T-helper 17 cell (primary cell): ENCODE results near the gene PTGES. TPM values are rescaled to one million over a fixed set of nuclear protein-coding genes. Genes with fewer than 3 reads are reported as not detected.
"Not testable (repeated sequence)": the region's sequence is repeated elsewhere in the genome, so short reads cannot be mapped to it uniquely, and the experiment has no call there.

Source experiments
- ATAC-seq: fragments of 150-1000 bp; cut with Tn5 transposase; 2 replicates; pipeline ENCODE4 v1.10.0; 2021; ENCODE audit warnings: mild to moderate bottlenecking, moderate library complexity
- DNase-seq, 3 donors: peaks; one replicate each; pipeline versions ENCODE4 v3.0.0 to v3.0.0-alpha.2; 2020 to 2021
- H3K9me3 ChIP-seq: one replicate; pipeline ENCODE4 v1.7.0; 2013; ENCODE audit warnings: low read length, mild to moderate bottlenecking; ENCODE audit not compliant: control insufficient read depth, poor library complexity, severe bottlenecking
- H3K27ac Mint-ChIP-seq: one replicate; pipeline ENCODE4 v1.8.0; 2022; ENCODE audit warnings: mild to moderate bottlenecking, moderate library complexity, mixed read lengths
- H3K27me3 Mint-ChIP-seq: one replicate; pipeline ENCODE4 v1.8.0; 2022; ENCODE audit warnings: mixed read lengths
- H3K36me3 Mint-ChIP-seq: one replicate; pipeline ENCODE4 v1.8.0; 2022; ENCODE audit warnings: low read depth, mixed read lengths
- H3K4me1 Mint-ChIP-seq: one replicate; pipeline ENCODE4 v1.8.0; 2022; ENCODE audit warnings: mild to moderate bottlenecking, mixed read lengths
- H3K4me3 Mint-ChIP-seq: one replicate; pipeline ENCODE4 v1.8.0; 2022; ENCODE audit warnings: mild to moderate bottlenecking, moderate library complexity, mixed read lengths
- total RNA-seq, 4 donors: library from RNA in 2 of 4; stranded (reverse) in 2 of 4; gene quantifications; one replicate each; pipeline ENCODE4 v1.2.3 and lab custom pipeline; 2022 to 2026

The PTGES gene
- total RNA-seq, 2 donors from 2014 or later = 0.15 TPM; not detected in 1

GRCh38 chr9:129777769-129778130, 24.9 kb upstream of the PTGES start:
- Mint-ChIP-seq H3K27me3 (peaks cover 41% of the 10 kb centered on the region), H3K27ac (peak overlapping the region; percentile 51), H3K36me3 (peaks cover 3% of the 10 kb centered on the region), H3K4me1 (peaks cover 13% of the 10 kb centered on the region), H3K4me3 (no peak overlapping the region)
- no peaks in the 10 kb centered on the region for H3K9me3 ChIP-seq
- ATAC-seq (no peak), DNase-seq (no peak)

GRCh38 chr9:129776938-129777768, 24.3 kb upstream of the PTGES start:
- Mint-ChIP-seq H3K4me1 (peaks cover 13% of the 10 kb centered on the region), H3K36me3 (peaks cover 3% of the 10 kb centered on the region), H3K27ac (peak overlapping the region; percentile 51), H3K27me3 (peaks cover 41% of the 10 kb centered on the region), H3K4me3 (no peak overlapping the region)
- no peaks in the 10 kb centered on the region for H3K9me3 ChIP-seq
- DNase-seq = peak in 1 of 3 donors; percentile 11
- ATAC-seq = peak; percentile 78

GRCh38 chr9:129776566-129776937, 23.7 kb upstream of the PTGES start:
- DNase-seq (no peak), ATAC-seq (no peak)
- no peaks in the 10 kb centered on the region for H3K9me3 ChIP-seq
- Mint-ChIP-seq H3K4me1 (peaks cover 13% of the 10 kb centered on the region), H3K4me3 (no peak overlapping the region), H3K27me3 (peaks cover 41% of the 10 kb centered on the region), H3K27ac (peak overlapping the region; percentile 51), H3K36me3 (peaks cover 3% of the 10 kb centered on the region)

DNA sequence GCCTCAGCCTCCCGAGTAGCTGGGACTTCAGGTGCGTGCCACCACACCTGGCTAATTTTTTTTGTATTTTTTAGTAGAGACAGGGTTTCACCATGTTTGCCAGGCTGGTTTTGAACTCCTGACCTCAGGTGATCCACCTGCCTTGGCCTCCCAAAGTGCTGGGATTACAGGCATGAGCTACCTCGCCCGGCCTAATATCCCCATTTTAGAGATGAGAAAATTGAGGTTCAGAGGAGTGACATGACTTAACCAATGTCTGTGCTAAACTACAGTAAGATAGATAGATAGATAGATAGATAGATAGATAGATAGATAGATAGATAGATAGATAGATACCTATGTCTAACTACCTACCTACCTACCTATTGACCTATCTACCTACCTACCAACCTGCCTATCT, 23.3 kb upstream of the PTGES start:
- not testable (repeated sequence) for ATAC-seq, H3K36me3 Mint-ChIP-seq, H3K27ac Mint-ChIP-seq, H3K9me3 ChIP-seq, H3K4me3 Mint-ChIP-seq, DNase-seq
- Mint-ChIP-seq H3K4me1 (peaks cover 13% of the 10 kb centered on the region), H3K27me3 (peaks cover 41% of the 10 kb centered on the region)

GRCh38 chr9:129775448-129775798, 22.6 kb upstream of the PTGES start:
- no peak for ATAC-seq
- peaks cover 11% of the 10 kb centered on the region for H3K4me1 Mint-ChIP-seq
- H3K4me3 Mint-ChIP-seq = no peak overlapping the region

DNA sequence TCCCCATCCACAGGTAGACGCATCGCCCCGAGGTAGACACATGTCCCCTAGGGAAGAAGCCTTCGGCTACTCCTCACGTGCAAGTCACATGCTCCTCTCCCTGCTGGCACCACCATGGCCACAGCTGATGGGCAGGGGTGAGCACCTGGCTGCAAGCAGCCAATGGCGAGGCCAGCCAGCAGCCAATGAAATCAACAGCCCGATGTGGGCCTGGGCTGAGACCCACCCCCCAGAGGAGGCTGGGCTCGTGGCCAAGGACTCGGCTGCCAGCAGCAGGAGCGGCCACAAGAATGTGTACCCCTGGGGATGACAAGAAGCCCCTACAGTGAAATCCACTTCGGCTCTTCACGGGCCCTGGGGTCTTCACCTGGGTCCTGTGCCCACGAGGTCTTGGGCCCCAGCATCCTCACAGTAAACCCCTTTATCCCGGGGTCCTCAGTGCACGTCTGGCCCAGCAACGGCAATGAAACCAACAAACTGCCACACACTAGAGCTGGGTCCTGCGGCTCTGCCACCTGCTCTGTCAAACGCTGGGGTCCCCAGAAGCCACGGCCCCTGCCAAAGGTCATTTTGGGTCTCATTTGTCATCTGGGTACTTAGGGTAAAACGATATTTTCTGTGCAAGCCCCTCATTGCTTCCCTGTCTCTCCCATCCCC, 22.1 kb upstream of the PTGES start:
- H3K27me3 Mint-ChIP-seq = peaks cover 33% of the 10 kb centered on the region
- H3K36me3 Mint-ChIP-seq = peaks cover 3% of the 10 kb centered on the region
- no peak for ATAC-seq
- no peak for DNase-seq
- no peaks in the 10 kb centered on the region for H3K9me3 ChIP-seq
- H3K27ac Mint-ChIP-seq = no peak overlapping the region
- H3K4me1 Mint-ChIP-seq = peaks cover 11% of the 10 kb centered on the region
- H3K4me3 Mint-ChIP-seq = no peak overlapping the region

More at GRCh38 chr9:129775448-129775798, 22.6 kb upstream of the PTGES start:
- H3K27ac Mint-ChIP-seq = no peak overlapping the region
- H3K36me3 Mint-ChIP-seq = peaks cover 3% of the 10 kb centered on the region
- H3K27me3 Mint-ChIP-seq = peaks cover 35% of the 10 kb centered on the region
- DNase-seq = no peak
- H3K9me3 ChIP-seq = no peaks in the 10 kb centered on the region

DNA sequence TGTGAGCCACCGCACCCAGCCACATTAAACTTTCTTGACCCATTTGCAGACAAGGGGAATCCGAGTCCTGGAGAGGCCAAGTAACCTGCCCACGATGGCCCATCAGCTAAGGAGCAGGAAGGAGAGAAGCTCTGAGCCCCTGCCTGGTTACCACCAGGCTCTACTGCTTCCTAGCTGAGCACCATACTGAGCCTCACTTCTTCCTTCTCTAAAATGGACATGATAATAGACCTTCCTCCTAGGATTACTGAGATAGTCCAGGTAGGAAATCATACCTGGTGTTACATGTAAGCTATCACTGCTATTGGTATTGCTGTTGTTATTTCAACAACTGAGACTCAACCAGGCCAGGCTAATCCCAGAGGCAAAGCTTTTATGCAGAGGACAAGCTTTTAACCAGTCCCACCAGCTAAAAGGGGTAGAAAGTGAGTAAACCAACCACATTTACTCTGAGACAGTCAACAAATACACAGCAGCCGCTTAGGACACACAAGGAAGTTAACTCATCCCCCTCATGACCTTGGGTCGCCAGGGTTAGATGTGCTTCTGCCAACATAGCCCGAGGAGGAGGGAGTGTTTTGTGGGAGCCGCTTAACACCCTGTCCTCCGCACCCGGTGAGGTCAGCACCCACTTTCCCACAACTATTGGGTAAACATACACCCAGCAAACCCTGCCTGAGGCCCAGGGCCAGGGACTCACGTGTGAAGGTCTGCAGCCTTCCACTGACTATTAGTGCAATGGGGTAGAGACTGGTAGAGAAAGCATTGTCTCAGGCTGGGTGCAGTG, 20.6 kb upstream of the PTGES start:
- no peaks in the 10 kb centered on the region for H3K9me3 ChIP-seq
- no peak overlapping the region for H3K27ac Mint-ChIP-seq
- peaks cover 11% of the 10 kb centered on the region for H3K4me1 Mint-ChIP-seq
- H3K36me3 Mint-ChIP-seq = peaks cover 3% of the 10 kb centered on the region
- H3K27me3 Mint-ChIP-seq = peaks cover 31% of the 10 kb centered on the region
- no peak for DNase-seq
- ATAC-seq = peak; percentile 38
- H3K4me3 Mint-ChIP-seq = no peak overlapping the region

DNA sequence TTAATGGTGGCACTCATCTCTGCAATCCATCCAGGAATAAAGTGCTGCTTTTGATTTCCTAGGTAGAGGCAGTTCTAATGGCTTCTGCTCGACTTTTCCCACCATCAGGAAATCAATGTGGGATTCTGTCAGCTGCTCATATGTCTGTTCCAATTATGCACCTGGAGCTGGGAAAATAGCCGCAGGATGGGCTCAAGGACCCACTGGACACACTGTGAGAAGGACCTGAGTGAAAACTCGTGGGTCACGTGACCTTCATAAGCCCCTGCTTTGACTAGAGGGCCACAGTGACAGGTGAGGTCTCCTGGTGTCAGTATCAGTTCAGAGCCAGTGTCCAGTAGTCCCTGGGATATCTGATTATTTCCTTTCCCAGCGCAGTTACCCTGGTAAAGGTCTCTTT, 17.9 kb upstream of the PTGES start:
- Mint-ChIP-seq H3K36me3 (peaks cover 3% of the 10 kb centered on the region), H3K4me1 (peaks cover 3% of the 10 kb centered on the region), H3K27ac (no peak overlapping the region), H3K4me3 (no peak overlapping the region), H3K27me3 (peaks cover 18% of the 10 kb centered on the region)
- no peaks in the 10 kb centered on the region for H3K9me3 ChIP-seq
- DNase-seq = no peak
- ATAC-seq = no peak

GRCh38 chr9:129769669-129770068, 16.8 kb upstream of the PTGES start:
- DNase-seq (no peak), ATAC-seq (no peak)
- peaks cover 3% of the 10 kb centered on the region for H3K36me3 Mint-ChIP-seq
- H3K27ac Mint-ChIP-seq = no peak overlapping the region
- H3K9me3 ChIP-seq = no peaks in the 10 kb centered on the region
- peaks cover 18% of the 10 kb centered on the region for H3K27me3 Mint-ChIP-seq
- H3K4me3 Mint-ChIP-seq = no peak overlapping the region
- H3K4me1 Mint-ChIP-seq = peaks cover 3% of the 10 kb centered on the region

DNA sequence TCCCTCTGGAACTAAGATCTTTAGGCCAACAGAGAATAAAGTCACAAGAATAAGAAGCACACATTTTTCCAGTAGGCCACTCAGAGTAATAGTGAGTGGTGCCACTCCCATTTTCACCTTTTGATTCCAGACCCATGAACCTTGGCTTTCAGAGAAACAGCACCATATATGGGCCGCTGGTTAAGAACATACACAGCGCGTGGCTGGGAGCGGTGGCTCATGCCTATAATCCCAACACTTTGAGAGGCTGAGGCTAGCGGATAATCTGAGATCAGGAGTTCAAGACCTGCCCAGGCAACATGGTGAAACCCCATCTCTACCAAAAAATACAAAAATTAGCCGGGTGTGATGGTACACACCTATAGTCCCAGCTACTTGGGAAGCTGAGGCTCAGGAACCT, 15.6 kb upstream of the PTGES start:
- DNase-seq (no peak), ATAC-seq (no peak)
- H3K9me3 ChIP-seq = no peaks in the 10 kb centered on the region
- H3K36me3 Mint-ChIP-seq = no peaks in the 10 kb centered on the region
- no peaks in the 10 kb centered on the region for H3K4me1 Mint-ChIP-seq
- H3K27me3 Mint-ChIP-seq = peaks cover 9% of the 10 kb centered on the region
- H3K27ac Mint-ChIP-seq = no peak overlapping the region
- no peak overlapping the region for H3K4me3 Mint-ChIP-seq

DNA sequence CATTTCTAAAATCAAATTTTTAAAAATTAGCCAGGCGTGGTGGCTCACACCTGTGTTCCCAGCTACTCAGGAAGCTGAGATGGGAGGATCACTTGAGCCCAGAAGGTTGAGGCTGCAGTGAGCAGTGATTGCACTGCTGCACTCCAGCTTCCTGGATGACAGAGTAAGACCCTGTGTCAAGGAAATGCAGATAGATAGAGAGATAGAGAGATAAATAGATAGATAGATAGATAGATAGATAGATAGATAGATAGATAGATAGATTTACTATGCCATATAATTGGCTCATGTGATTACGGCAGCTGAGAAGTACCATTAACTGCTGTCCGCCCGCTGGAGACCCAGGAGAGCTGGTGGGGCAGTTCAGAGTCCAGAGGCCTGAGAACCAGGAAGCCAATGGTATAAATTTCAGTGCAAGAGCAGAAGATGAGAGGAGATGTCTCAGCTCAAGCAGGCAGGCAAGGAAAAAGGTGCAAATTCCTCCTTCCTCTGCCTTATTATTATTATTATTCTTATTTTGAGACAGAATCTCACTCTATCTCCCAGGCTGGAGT, 13.0 kb upstream of the PTGES start:
- peaks cover 7% of the 10 kb centered on the region for H3K27me3 Mint-ChIP-seq
- H3K4me3 Mint-ChIP-seq = no peak overlapping the region
- no peaks in the 10 kb centered on the region for H3K36me3 Mint-ChIP-seq
- H3K4me1 Mint-ChIP-seq = no peaks in the 10 kb centered on the region
- DNase-seq = no peak
- H3K27ac Mint-ChIP-seq = no peak overlapping the region
- no peak for ATAC-seq
- no peaks in the 10 kb centered on the region for H3K9me3 ChIP-seq

DNA sequence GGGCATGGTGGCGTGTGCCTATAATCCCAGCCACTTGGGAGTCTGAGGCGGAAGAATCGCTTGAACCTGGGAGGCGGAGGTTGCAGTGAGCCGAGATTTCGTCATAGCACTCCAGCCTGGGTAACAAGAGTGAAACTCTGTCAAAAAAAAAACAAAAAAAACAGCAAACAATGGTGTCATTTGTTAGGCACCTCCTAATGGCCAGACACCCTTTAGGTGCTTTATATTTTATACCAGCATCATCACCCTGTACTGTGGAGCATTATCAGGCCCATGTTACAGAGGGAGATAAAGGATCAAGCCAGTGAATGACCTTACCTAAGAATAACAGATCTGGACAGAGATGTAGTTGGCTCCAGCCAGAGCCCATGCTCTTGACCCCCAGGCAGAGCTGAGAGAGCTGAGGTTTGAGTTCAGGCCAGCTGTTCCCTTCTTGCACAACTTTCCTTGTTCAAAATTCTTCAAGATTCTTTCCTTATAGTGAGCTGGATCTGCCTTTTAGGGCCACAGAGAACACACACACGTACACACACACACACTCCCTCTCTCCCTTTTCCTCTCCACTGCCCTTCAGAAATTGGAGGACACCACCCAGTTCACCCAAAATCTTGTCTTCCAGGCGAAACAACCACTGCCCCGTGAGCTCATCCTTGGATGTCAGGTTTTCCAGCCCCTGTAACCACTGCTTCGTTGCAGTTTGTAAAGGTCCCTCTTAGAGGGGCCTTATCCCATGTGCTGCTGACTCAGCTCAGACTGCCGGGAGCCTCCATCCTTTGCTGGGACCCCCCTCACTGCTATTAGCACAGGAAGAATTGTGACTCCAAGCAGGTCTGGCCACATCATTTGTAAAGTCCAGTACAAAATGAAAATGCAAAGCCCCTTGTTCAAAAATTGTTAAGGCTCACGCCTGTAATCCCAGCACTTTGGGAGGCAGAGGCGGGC, 10.4 kb upstream of the PTGES start:
- H3K27me3 Mint-ChIP-seq = peaks cover 13% of the 10 kb centered on the region
- DNase-seq (no peak), ATAC-seq (no peak)
- no peak overlapping the region for H3K4me3 Mint-ChIP-seq
- H3K9me3 ChIP-seq = no peaks in the 10 kb centered on the region
- peak overlapping the region; percentile 16 for H3K27ac Mint-ChIP-seq
- H3K36me3 Mint-ChIP-seq = no peaks in the 10 kb centered on the region
- peaks cover under 1% of the 10 kb centered on the region for H3K4me1 Mint-ChIP-seq
